ENCODE data around the gene ZNF880.

Gene ZNF880

DNA sequence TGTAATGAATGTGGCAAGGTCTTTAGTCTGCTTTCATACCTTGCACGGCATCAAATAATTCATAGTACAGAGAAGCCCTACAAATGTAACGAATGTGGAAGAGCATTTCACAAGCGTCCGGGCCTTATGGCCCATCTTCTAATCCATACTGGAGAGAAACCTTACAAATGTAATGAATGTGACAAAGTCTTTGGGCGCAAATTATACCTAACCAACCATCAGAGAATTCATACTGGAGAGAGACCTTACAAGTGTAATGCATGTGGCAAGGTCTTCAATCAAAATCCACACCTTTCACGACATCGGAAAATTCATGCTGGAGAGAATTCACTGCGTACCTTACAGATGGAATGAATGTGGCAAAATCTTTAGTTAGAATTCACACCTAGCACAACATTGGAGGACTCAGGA is 3.3 kb upstream of the ZNF880 start:
- peaks cover 15% of the 10 kb centered on the region for H3K36me3 ChIP-seq (ENCODE audit: insufficient read depth, low read length)
- no peaks in the 10 kb centered on the region for H3K4me1 ChIP-seq (ENCODE audit: insufficient read depth, low read length, poor library complexity, severe bottlenecking)
- H3K4me2 ChIP-seq (ENCODE audit: low read depth, low read length, poor library complexity, severe bottlenecking): no peak overlapping the region
- TF ChIP-seq EZH2phosphoT487 (IDR thresholded peaks at IDR 0.05; ENCODE audit: borderline replicate concordance): no peak
- no peak for TF ChIP-seq CTCF (conservative IDR thresholded peaks at IDR 0.05; ENCODE audit: low read length)
- no peak overlapping the region for H2AFZ ChIP-seq (ENCODE audit: low read length)
- H3K9me2 ChIP-seq (replicated peaks; ENCODE audit: low read depth, low read length): no peaks in the 10 kb centered on the region
- H3K79me2 ChIP-seq (ENCODE audit: insufficient read depth, low read length): no peaks in the 10 kb centered on the region
- H3F3A ChIP-seq (ENCODE audit: low read depth): no peaks in the 10 kb centered on the region
- H3K9ac ChIP-seq (ENCODE audit: low read depth, low read length, poor library complexity, severe bottlenecking): no peak overlapping the region
- H3K9me3 ChIP-seq (ENCODE audit: insufficient read depth, low read depth, low read length): peaks cover 29% of the 10 kb centered on the region; the same call in 1 of the 2 replicates
- no peaks in the 10 kb centered on the region for H4K20me1 ChIP-seq (ENCODE audit: insufficient read depth, low read length, poor library complexity, severe bottlenecking)
- H3K4me3 ChIP-seq (ENCODE audit: low read length, poor library complexity, severe bottlenecking): no peak overlapping the region
- no peaks in the 10 kb centered on the region for H3K27me3 ChIP-seq (ENCODE audit: insufficient read depth, low read length, poor library complexity, severe bottlenecking)

GRCh38 chr19:52370341-52370710 is 603 bp downstream of the ZNF880 start:
- H3K9me3 ChIP-seq (ENCODE audit: insufficient read depth, low read depth, low read length): peaks cover 17% of the 10 kb centered on the region; the same call in 1 of the 2 replicates
- no peak overlapping the region for H3K4me2 ChIP-seq (ENCODE audit: low read depth, low read length, poor library complexity, severe bottlenecking)
- peaks cover 11% of the 10 kb centered on the region for H3K36me3 ChIP-seq (ENCODE audit: insufficient read depth, low read length)
- H3K9ac ChIP-seq (ENCODE audit: low read depth, low read length, poor library complexity, severe bottlenecking): no peak overlapping the region
- TF ChIP-seq EZH2phosphoT487 (IDR thresholded peaks at IDR 0.05; ENCODE audit: borderline replicate concordance) (no peak), CTCF (conservative IDR thresholded peaks at IDR 0.05; ENCODE audit: low read length) (no peak)
- no peaks in the 10 kb centered on the region for H3F3A ChIP-seq (ENCODE audit: low read depth)
- no peaks in the 10 kb centered on the region for H3K9me2 ChIP-seq (replicated peaks; ENCODE audit: low read depth, low read length)
- no peaks in the 10 kb centered on the region for H3K79me2 ChIP-seq (ENCODE audit: insufficient read depth, low read length)
- H3K27me3 ChIP-seq (ENCODE audit: insufficient read depth, low read length, poor library complexity, severe bottlenecking): no peaks in the 10 kb centered on the region
- no peaks in the 10 kb centered on the region for H4K20me1 ChIP-seq (ENCODE audit: insufficient read depth, low read length, poor library complexity, severe bottlenecking)
- no peak overlapping the region for H2AFZ ChIP-seq (ENCODE audit: low read length)
- H3K4me3 ChIP-seq (ENCODE audit: low read length, poor library complexity, severe bottlenecking): no peak overlapping the region
- no peaks in the 10 kb centered on the region for H3K4me1 ChIP-seq (ENCODE audit: insufficient read depth, low read length, poor library complexity, severe bottlenecking)

GRCh38 chr19:52391135-52391534 is 21.4 kb downstream of the ZNF880 start:
- H3K9me2 ChIP-seq (replicated peaks; ENCODE audit: low read depth, low read length): no peaks in the 10 kb centered on the region
- no peak overlapping the region for H3K9ac ChIP-seq (ENCODE audit: low read depth, low read length, poor library complexity, severe bottlenecking)
- peaks cover 9% of the 10 kb centered on the region; the same call in 1 of the 2 replicates for H3K79me2 ChIP-seq (ENCODE audit: insufficient read depth, low read length)
- no peaks in the 10 kb centered on the region for H4K20me1 ChIP-seq (ENCODE audit: insufficient read depth, low read length, poor library complexity, severe bottlenecking)
- H3K27me3 ChIP-seq (ENCODE audit: insufficient read depth, low read length, poor library complexity, severe bottlenecking): no peaks in the 10 kb centered on the region
- no peaks in the 10 kb centered on the region for H3F3A ChIP-seq (ENCODE audit: low read depth)
- no peak overlapping the region for H2AFZ ChIP-seq (ENCODE audit: low read length)
- TF ChIP-seq CTCF (conservative IDR thresholded peaks at IDR 0.05; ENCODE audit: low read length) (peak; percentile 43), EZH2phosphoT487 (IDR thresholded peaks at IDR 0.05; ENCODE audit: borderline replicate concordance) (no peak)
- H3K4me2 ChIP-seq (ENCODE audit: low read depth, low read length, poor library complexity, severe bottlenecking): no peak overlapping the region
- no peaks in the 10 kb centered on the region; the same call in 1 of the 2 replicates for H3K9me3 ChIP-seq (ENCODE audit: insufficient read depth, low read depth, low read length)
- H3K4me3 ChIP-seq (ENCODE audit: low read length, poor library complexity, severe bottlenecking): no peak overlapping the region
- no peaks in the 10 kb centered on the region for H3K36me3 ChIP-seq (ENCODE audit: insufficient read depth, low read length)
- no peaks in the 10 kb centered on the region for H3K4me1 ChIP-seq (ENCODE audit: insufficient read depth, low read length, poor library complexity, severe bottlenecking)

Measured in Loucy (cell line).